ENCODE results near the gene DLG2. TPM values are rescaled to one million over a fixed set of nuclear protein-coding genes. Genes with fewer than 3 reads are reported as not detected.

Gene DLG2
- total RNA-seq, 1 donor from 2014 or later: 6.7 TPM

- Mint-ChIP-seq H3K9me3 (no peaks in the 10 kb centered on the region), H3K4me1 (peaks cover 1% of the 10 kb centered on the region), H3K36me3 (no peaks in the 10 kb centered on the region), H3K27ac (no peak overlapping the region), H3K4me3 (no peak overlapping the region), H3K27me3 (ENCODE audit: low read depth) (no peaks in the 10 kb centered on the region)
- no peak for DNase-seq (ENCODE audit: low spot score in 2 of 2, unreplicated experiment in 2 of 2)
- TF ChIP-seq CTCF (IDR thresholded peaks at IDR 0.05; ENCODE audit: unreplicated experiment): no peak
These were observed 1243.6 kb downstream of the DLG2 start for GRCh38 chr11:84383576-84383975.

- no peak overlapping the region for H3K4me3 Mint-ChIP-seq
- H3K4me1 Mint-ChIP-seq: peaks cover 1% of the 10 kb centered on the region
These were observed 1245.5 kb downstream of the DLG2 start for GRCh38 chr11:84381666-84382065.

GRCh38 chr11:84372381-84372950 is 1254.7 kb downstream of the DLG2 start:
- Mint-ChIP-seq H3K27ac (no peak overlapping the region), H3K36me3 (no peaks in the 10 kb centered on the region), H3K4me3 (no peak overlapping the region), H3K4me1 (peaks cover 7% of the 10 kb centered on the region), H3K27me3 (ENCODE audit: low read depth) (no peaks in the 10 kb centered on the region), H3K9me3 (no peaks in the 10 kb centered on the region)
- TF ChIP-seq CTCF (IDR thresholded peaks at IDR 0.05; ENCODE audit: unreplicated experiment): no peak
- DNase-seq (ENCODE audit: low spot score in 2 of 2, unreplicated experiment in 2 of 2): no peak

More at GRCh38 chr11:84381666-84382065, 1245.5 kb downstream of the DLG2 start:
- H3K36me3 Mint-ChIP-seq: no peaks in the 10 kb centered on the region
- H3K27ac Mint-ChIP-seq: no peak overlapping the region
- no peaks in the 10 kb centered on the region for H3K27me3 Mint-ChIP-seq (ENCODE audit: low read depth)
- TF ChIP-seq CTCF (IDR thresholded peaks at IDR 0.05; ENCODE audit: unreplicated experiment): no peak
- H3K9me3 Mint-ChIP-seq: no peaks in the 10 kb centered on the region
- no peak for DNase-seq (ENCODE audit: low spot score in 2 of 2, unreplicated experiment in 2 of 2)

GRCh38 chr11:84358034-84358433 is 1269.1 kb downstream of the DLG2 start:
- no peak for DNase-seq (ENCODE audit: low spot score in 2 of 2, unreplicated experiment in 2 of 2)
- H3K27ac Mint-ChIP-seq: no peak overlapping the region
- H3K4me3 Mint-ChIP-seq: no peak overlapping the region
- no peaks in the 10 kb centered on the region for H3K4me1 Mint-ChIP-seq
- H3K9me3 Mint-ChIP-seq: no peaks in the 10 kb centered on the region
- no peaks in the 10 kb centered on the region for H3K36me3 Mint-ChIP-seq
- TF ChIP-seq CTCF (IDR thresholded peaks at IDR 0.05; ENCODE audit: unreplicated experiment): no peak
- H3K27me3 Mint-ChIP-seq (ENCODE audit: low read depth): peaks cover 27% of the 10 kb centered on the region

- Mint-ChIP-seq H3K27me3 (ENCODE audit: low read depth) (peaks cover 28% of the 10 kb centered on the region), H3K9me3 (no peaks in the 10 kb centered on the region), H3K4me3 (no peak overlapping the region), H3K4me1 (no peaks in the 10 kb centered on the region), H3K36me3 (no peaks in the 10 kb centered on the region), H3K27ac (no peak overlapping the region)
- TF ChIP-seq CTCF (IDR thresholded peaks at IDR 0.05; ENCODE audit: unreplicated experiment): no peak
- DNase-seq (ENCODE audit: low spot score in 2 of 2, unreplicated experiment in 2 of 2): no peak
These were observed 1271.2 kb downstream of the DLG2 start for GRCh38 chr11:84355911-84356310.

- peaks cover 4% of the 10 kb centered on the region for H3K9me3 Mint-ChIP-seq
- DNase-seq (ENCODE audit: low spot score in 2 of 2, unreplicated experiment in 2 of 2): no peak
- H3K27me3 Mint-ChIP-seq (ENCODE audit: low read depth): peaks cover 3% of the 10 kb centered on the region
- no peaks in the 10 kb centered on the region for H3K4me1 Mint-ChIP-seq
- no peak overlapping the region for H3K27ac Mint-ChIP-seq
- no peaks in the 10 kb centered on the region for H3K36me3 Mint-ChIP-seq
- no peak for TF ChIP-seq CTCF (IDR thresholded peaks at IDR 0.05; ENCODE audit: unreplicated experiment)
- H3K4me3 Mint-ChIP-seq: no peak overlapping the region
These were observed 1281.5 kb downstream of the DLG2 start for GRCh38 chr11:84345597-84345996.

All from mesothelial cell of epicardium (in vitro differentiated cells).